ENCODE results near the gene PBXIP1. TPM values are rescaled to one million over a fixed set of nuclear protein-coding genes. Genes with fewer than 3 reads are reported as not detected.

Gene PBXIP1
- total and polyA plus RNA-seq, 7 donors, result 13.6 to 149 (median 77.7) TPM

DNA sequence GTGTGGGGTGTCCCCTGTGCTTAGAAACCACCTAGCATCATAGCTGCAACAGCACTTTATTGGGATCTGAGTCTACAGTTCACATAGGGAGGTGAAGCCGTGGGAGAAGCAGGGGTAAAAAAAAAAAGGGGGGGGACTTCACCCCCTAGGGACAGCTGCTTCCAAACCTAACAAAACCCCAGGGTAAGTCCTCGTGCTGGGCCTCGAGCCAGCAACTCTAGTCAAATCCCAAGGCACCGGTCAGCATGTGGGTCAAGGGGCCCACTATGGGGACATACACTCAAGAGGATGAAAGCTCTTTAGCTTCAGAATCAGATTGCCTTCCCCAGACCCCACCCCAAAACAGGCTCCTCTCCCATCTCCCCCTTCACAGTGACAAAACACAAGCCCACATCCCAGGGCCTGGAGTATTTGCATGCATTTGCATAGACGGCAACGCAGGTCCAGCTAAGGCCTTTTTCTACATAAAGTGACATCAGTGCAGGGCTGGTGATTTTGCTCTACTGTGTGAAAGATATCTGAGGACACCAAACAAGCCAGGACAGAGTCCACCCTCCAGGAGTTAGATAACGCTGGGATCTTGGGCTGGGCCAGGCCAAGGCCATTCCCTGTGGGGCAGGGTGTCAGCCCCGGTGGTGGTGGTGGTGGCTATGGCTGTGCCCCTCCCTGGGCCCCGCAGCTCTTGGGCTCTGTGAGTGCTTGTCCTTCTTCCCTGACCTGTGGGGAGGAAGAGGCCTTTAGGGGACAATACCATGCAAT, 11.3 kb downstream of the PBXIP1 start:
- 32 to 52% (median 36%) methylated on average over 9 of the region's 9 CpGs for WGBS, 3 donors
- no peaks in the 10 kb centered on the region for H3K27me3 ChIP-seq (ENCODE audit: insufficient read depth in 3 of 3, low read length in 2 of 3)
- no peaks in the 10 kb centered on the region for H3K9me3 ChIP-seq
- peak overlapping the region; percentile 4 for H3K27ac ChIP-seq
- no peak for ATAC-seq
- peaks cover 7% of the 10 kb centered on the region for H3K4me1 ChIP-seq
- intact Hi-C loops (cut with DNase I), result no loop called here
- peak in 1 of 2 donors; percentile 43 for DNase-seq
- peaks cover 3 to 57% of the 10 kb centered on the region in 2 donors for H3K36me3 ChIP-seq (ENCODE audit: insufficient read depth in 1 of 2, low read depth in 1 of 2)
- H3K4me3 ChIP-seq, result no peak overlapping the region
- TF ChIP-seq, protein P1, sequence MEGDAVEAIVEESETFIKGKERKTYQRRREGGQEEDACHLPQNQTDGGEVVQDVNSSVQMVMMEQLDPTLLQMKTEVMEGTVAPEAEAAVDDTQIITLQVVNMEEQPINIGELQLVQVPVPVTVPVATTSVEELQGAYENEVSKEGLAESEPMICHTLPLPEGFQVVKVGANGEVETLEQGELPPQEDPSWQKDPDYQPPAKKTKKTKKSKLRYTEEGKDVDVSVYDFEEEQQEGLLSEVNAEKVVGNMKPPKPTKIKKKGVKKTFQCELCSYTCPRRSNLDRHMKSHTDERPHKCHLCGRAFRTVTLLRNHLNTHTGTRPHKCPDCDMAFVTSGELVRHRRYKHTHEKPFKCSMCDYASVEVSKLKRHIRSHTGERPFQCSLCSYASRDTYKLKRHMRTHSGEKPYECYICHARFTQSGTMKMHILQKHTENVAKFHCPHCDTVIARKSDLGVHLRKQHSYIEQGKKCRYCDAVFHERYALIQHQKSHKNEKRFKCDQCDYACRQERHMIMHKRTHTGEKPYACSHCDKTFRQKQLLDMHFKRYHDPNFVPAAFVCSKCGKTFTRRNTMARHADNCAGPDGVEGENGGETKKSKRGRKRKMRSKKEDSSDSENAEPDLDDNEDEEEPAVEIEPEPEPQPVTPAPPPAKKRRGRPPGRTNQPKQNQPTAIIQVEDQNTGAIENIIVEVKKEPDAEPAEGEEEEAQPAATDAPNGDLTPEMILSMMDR (IDR thresholded peaks at IDR 0.05), result no peak

DNA sequence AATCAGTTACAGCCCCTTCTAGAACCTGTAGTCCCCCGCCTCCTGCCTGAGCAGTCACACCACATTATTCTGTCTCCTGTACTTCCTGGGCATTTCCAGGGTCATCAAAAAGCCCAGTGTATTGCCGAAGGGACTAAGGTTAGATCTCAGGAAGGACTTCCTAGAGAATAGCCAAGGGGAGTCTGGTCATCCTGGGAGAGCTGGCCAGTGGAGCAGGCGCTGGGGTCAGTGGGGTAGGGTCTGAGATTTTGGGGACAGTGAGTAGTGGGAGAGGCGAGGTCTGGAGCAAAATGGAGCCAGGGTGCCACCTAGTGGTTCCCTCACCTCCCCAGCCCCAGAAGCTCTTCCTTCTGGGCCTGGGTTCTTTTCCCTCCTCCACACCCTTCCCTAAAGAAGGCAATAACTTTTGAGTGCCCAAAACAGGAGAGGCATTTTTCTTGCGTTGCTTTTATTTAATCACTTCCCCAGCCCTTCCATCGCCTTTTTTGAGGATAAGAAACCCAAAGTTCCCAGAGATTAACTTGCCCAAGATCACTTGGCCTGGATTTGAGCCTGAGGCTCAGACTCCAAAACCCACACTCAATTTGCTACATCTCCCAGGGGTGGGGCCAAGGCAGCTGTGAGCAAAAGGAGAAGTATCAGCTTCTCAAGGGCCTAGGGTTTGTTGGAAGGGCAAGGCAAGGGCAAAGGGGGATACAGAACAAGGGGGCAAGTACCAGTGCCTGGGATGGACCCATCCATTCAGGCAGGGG, 12.1 kb downstream of the PBXIP1 start:
- no peaks in the 10 kb centered on the region for H3K9me3 ChIP-seq
- no peak overlapping the region for H3K4me3 ChIP-seq
- H3K27ac ChIP-seq, result peak overlapping the region; percentile 4
- TF ChIP-seq, protein P1 (IDR thresholded peaks at IDR 0.05), result peak; percentile 53
- no peaks in the 10 kb centered on the region for H3K27me3 ChIP-seq (ENCODE audit: insufficient read depth in 3 of 3, low read length in 2 of 3)
- H3K4me1 ChIP-seq, result peaks cover 7% of the 10 kb centered on the region
- 52 to 66% (median 54%) methylated on average over 6 of the region's 6 CpGs for WGBS, 3 donors
- H3K36me3 ChIP-seq (ENCODE audit: insufficient read depth in 1 of 2, low read depth in 1 of 2), result peaks cover 3 to 52% of the 10 kb centered on the region in 2 donors
- peak in 2 of 4 donors; percentile 54 to 73 for ATAC-seq
- DNase-seq, result peak in 1 of 2 donors; percentile 61
- intact Hi-C loops (cut with DNase I), result no loop called here

DNA sequence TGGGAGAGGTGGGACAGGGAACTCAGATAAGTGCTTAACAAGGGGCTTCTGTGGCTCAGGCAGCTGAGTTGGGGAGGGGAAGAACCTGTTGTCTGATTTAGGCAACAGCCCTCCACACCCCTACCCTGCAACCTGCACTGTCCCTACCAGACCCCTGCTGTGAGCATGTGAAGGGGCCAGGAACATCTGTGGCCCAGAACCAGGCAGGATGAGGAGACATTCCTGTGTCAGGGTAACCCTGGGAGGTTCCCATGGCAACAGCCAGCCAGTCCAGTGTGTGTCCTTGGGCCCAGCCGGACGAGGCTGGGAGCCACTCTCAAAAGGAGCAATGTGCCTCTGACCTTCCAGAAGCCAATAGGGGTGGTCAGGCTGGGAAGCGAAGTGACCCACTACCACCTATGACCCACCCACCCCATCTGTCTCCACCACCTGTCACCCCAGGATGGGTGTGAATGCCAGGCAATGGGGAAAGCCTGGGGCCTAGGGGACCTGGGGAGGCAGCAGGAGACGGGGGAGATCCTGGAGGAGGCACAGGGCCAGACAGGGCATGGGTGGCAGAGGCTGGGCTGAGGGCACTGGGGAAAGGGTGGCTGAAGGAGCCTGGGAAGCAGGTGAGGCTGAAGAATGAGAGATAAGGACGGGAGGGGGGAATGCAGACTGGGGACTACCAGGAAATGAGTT, 14.4 kb downstream of the PBXIP1 start:
- Histone ChIP-seq H3K27me3 (ENCODE audit: insufficient read depth in 3 of 3, low read length in 2 of 3) (no peaks in the 10 kb centered on the region), H3K27ac (no peak overlapping the region), H3K4me1 (peaks cover 10% of the 10 kb centered on the region), H3K9me3 (no peaks in the 10 kb centered on the region), H3K4me3 (no peak overlapping the region), H3K36me3 (ENCODE audit: insufficient read depth in 1 of 2, low read depth in 1 of 2) (peaks cover 3 to 31% of the 10 kb centered on the region in 2 donors)
- WGBS, 3 donors, result 66 to 76% (median 67%) methylated on average over 5 of the region's 5 CpGs
- TF ChIP-seq, protein P1 (IDR thresholded peaks at IDR 0.05), result no peak
- no peak for ATAC-seq
- intact Hi-C loops (cut with DNase I), result no loop called here
- DNase-seq, result no peak

DNA sequence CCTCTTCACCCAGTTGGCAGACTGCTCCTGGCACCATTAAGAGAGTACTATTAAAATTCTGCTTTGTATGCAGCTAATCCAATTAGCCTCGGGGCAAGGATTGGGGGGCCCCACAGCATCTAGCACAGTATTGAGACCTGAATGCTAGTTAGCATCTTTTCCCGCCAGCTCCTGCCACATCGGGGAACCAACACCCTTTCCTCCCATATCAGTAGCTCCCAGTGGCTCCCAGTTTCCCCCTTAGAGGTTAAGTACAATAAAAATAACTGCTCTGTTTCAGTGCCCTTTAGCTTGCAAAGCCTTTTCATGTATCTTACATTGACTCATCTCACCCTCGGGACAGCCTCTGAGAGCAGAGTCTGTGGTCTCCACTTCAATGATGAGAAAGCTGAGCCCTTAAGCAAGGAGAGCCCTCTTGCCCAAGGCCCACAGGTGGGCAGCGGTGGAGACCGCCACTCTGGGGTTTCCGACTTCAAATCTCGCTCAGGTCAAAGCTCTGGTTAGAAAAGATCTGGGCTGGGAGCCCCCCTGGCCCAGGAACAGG, 15.2 kb downstream of the PBXIP1 start:
- H3K4me3 ChIP-seq, result no peak overlapping the region
- intact Hi-C loops (cut with DNase I), result no loop called here
- no peaks in the 10 kb centered on the region for H3K27me3 ChIP-seq (ENCODE audit: insufficient read depth in 3 of 3, low read length in 2 of 3)
- ATAC-seq, result no peak
- WGBS, 3 donors, result 73 to 80% (median 75%) methylated on average over 8 of the region's 8 CpGs
- peaks cover 3 to 23% of the 10 kb centered on the region in 2 donors for H3K36me3 ChIP-seq (ENCODE audit: insufficient read depth in 1 of 2, low read depth in 1 of 2)
- H3K4me1 ChIP-seq, result peaks cover 10% of the 10 kb centered on the region
- H3K9me3 ChIP-seq, result no peaks in the 10 kb centered on the region
- TF ChIP-seq, protein P1 (IDR thresholded peaks at IDR 0.05), result no peak
- DNase-seq, result no peak
- H3K27ac ChIP-seq, result no peak overlapping the region
